CD4-positive, alpha-beta T cell (primary cell): ENCODE results near the gene MIXL1. TPM values are rescaled to one million over a fixed set of nuclear protein-coding genes. Genes with fewer than 3 reads are reported as not detected.

Experiments
- ATAC-seq: fragments of 200-7000 bp; cut with Tn5 transposase; one replicate; pipeline ENCODE4 v1.10.0; 2022; ENCODE audit warnings: mild to moderate bottlenecking; ENCODE audit not compliant: poor library complexity
- CTCF ChIA-PET: fragments of 350-600 bp; sonication (Branson Sonifier 250); formaldehyde crosslinking; loops from one replicate; lab custom pipeline; 2021; ENCODE audit warnings: antibody characterized with exemption, inconsistent platforms; lab: Charles Lee
- POLR2A ChIA-PET: fragments of 350-600 bp; sonication (Branson Sonifier 250); formaldehyde crosslinking; loops from one replicate; lab custom pipeline; 2021; ENCODE audit warnings: antibody characterized with exemption, inconsistent platforms; lab: Charles Lee
- DNase-seq, 14 experiments: peaks; one replicate each; pipeline ENCODE4 v3.0.0-alpha.2; 2013 to 2020; ENCODE audit warnings: mixed read lengths in 2 of 14
- H3K27ac ChIP-seq, 2 donors: one replicate each; pipeline versions ENCODE4 v1.5.1 to v1.7.0; 2013; ENCODE audit warnings: low read length in 2 of 2, low read depth in 1 of 2, mild to moderate bottlenecking in 1 of 2
- H3K27me3 ChIP-seq, 2 experiments: 1 replicate in 1 of 2; 2 replicates in 1 of 2; pipeline versions ENCODE4 v1.6.1 to v1.7.0; 2013; ENCODE audit warnings: low read length in 2 of 2, control low read depth in 1 of 2, mild to moderate bottlenecking in 1 of 2, moderate library complexity in 1 of 2; ENCODE audit not compliant: insufficient read depth in 2 of 2, control insufficient read depth in 1 of 2
- H3K36me3 ChIP-seq: one replicate; pipeline ENCODE4 v1.6.1; 2013; ENCODE audit warnings: low read length, control low read depth; ENCODE audit not compliant: insufficient read depth
- H3K4me1 ChIP-seq: one replicate; pipeline ENCODE4 v1.6.1; 2013; ENCODE audit warnings: low read length, control low read depth; ENCODE audit not compliant: insufficient read depth
- H3K4me3 ChIP-seq: one replicate; pipeline ENCODE4 v1.5.1; 2013; ENCODE audit warnings: mild to moderate bottlenecking, low read length, moderate library complexity
- H3K9me3 ChIP-seq, 2 experiments: 1 replicate in 1 of 2; 2 replicates in 1 of 2; pipeline versions ENCODE4 v1.6.1 to v1.7.0; 2013; ENCODE audit warnings: low read length in 2 of 2, mild to moderate bottlenecking in 2 of 2, control low read depth in 1 of 2, moderate library complexity in 1 of 2; ENCODE audit not compliant: control insufficient read depth in 1 of 2, insufficient read depth in 1 of 2
- H3K27ac Mint-ChIP-seq: one replicate; pipeline ENCODE4 v1.8.0; 2020; ENCODE audit warnings: mixed read lengths
- H3K27me3 Mint-ChIP-seq: one replicate; pipeline ENCODE4 v1.8.0; 2021; ENCODE audit warnings: mixed read lengths
- H3K36me3 Mint-ChIP-seq: one replicate; pipeline ENCODE4 v1.8.0; 2021; ENCODE audit warnings: low read depth, mixed read lengths
- H3K4me1 Mint-ChIP-seq: one replicate; pipeline ENCODE4 v1.8.0; 2021; ENCODE audit warnings: low read depth, mixed read lengths
- H3K4me3 Mint-ChIP-seq: one replicate; pipeline ENCODE4 v1.8.0; 2020; ENCODE audit warnings: mild to moderate bottlenecking, mixed read lengths
- H3K9me3 Mint-ChIP-seq: one replicate; pipeline ENCODE4 v1.8.0; 2020; ENCODE audit warnings: mixed read lengths
- CTCF ChIP-seq: fragments of 200-600 bp; IDR thresholded peaks from one replicate; pipeline ENCODE4 v1.8.0; 2022; ENCODE audit warnings: antibody characterized with exemption, mild to moderate bottlenecking
- intact Hi-C, 2 experiments: fragments of 100-400 bp; cut with DNase I in 1 of 2; cut with micrococcal nuclease in 1 of 2; formaldehyde crosslinking; loops; one replicate each; pipeline versions ENCODE4 v1.15.1 to v1.9.0; 2023 to 2025; cut with DNase I, micrococcal nuclease
- total RNA-seq, 174 experiments: library from RNA in 2 of 174; stranded (reverse) in 2 of 174; gene quantifications; one replicate each; pipeline ENCODE4 v1.2.3 and lab custom pipeline; 2021 to 2026

MIXL1 gene
- total RNA-seq, 2 experiments from 2014 or later, result not detected

GRCh38 chr1:226223786-226224244, 351 bp downstream of the MIXL1 start:
- Histone ChIP-seq H3K27ac (no peak overlapping the region), H3K36me3 (no peaks in the 10 kb centered on the region), H3K9me3 (peaks cover 0 to 4% of the 10 kb centered on the region in 2 experiments), H3K4me3 (peak overlapping the region; percentile 38), H3K4me1 (peaks cover 11% of the 10 kb centered on the region), H3K27me3 (peaks cover 22 to 29% of the 10 kb centered on the region in 2 experiments)
- intact Hi-C loops, result no loop called here
- Mint-ChIP-seq H3K4me1 (no peaks in the 10 kb centered on the region), H3K27me3 (peaks cover 52% of the 10 kb centered on the region), H3K36me3 (no peaks in the 10 kb centered on the region), H3K9me3 (no peaks in the 10 kb centered on the region), H3K27ac (no peak overlapping the region), H3K4me3 (peak overlapping the region; percentile 82)
- DNase-seq, result peak in 7 of 14 experiments; percentile 2 to 35 (median 9)
- ChIA-PET POLR2A (no interaction called here), CTCF (no interaction called here)
- no peak for TF ChIP-seq CTCF
- peak; percentile 24 for ATAC-seq

- Histone ChIP-seq H3K36me3 (no peaks in the 10 kb centered on the region), H3K4me3 (no peak overlapping the region), H3K27ac (no peak overlapping the region), H3K27me3 (peaks cover 22 to 29% of the 10 kb centered on the region in 2 experiments), H3K9me3 (peaks cover 0 to 4% of the 10 kb centered on the region in 2 experiments), H3K4me1 (peaks cover 11% of the 10 kb centered on the region)
- Mint-ChIP-seq H3K27me3 (peaks cover 39% of the 10 kb centered on the region), H3K4me1 (no peaks in the 10 kb centered on the region), H3K9me3 (no peaks in the 10 kb centered on the region), H3K27ac (no peak overlapping the region), H3K4me3 (no peak overlapping the region), H3K36me3 (no peaks in the 10 kb centered on the region)
- ChIA-PET CTCF (no interaction called here), POLR2A (no interaction called here)
- ATAC-seq, result no peak
- no peak for DNase-seq
- intact Hi-C loops, result no loop called here
- no peak for TF ChIP-seq CTCF
These were observed 3.1 kb downstream of the MIXL1 start for GRCh38 chr1:226226601-226227000.

- Mint-ChIP-seq H3K36me3 (peaks cover 46% of the 10 kb centered on the region), H3K27me3 (no peaks in the 10 kb centered on the region), H3K9me3 (no peaks in the 10 kb centered on the region), H3K27ac (no peak overlapping the region), H3K4me1 (no peaks in the 10 kb centered on the region), H3K4me3 (no peak overlapping the region)
- ChIA-PET CTCF (no interaction called here), POLR2A (no interaction called here)
- intact Hi-C loops, result no loop called here
- no peak for TF ChIP-seq CTCF
- Histone ChIP-seq H3K4me1 (no peaks in the 10 kb centered on the region), H3K27ac (no peak overlapping the region), H3K27me3 (no peaks in the 10 kb centered on the region), H3K4me3 (no peak overlapping the region), H3K36me3 (peaks cover 10% of the 10 kb centered on the region), H3K9me3 (no peaks in the 10 kb centered on the region)
- DNase-seq (no peak), ATAC-seq (no peak)
These were observed 9.8 kb downstream of the MIXL1 start for GRCh38 chr1:226233293-226233692.
